Hypothalamus (tissue), 51 donors: ENCODE data around the gene TBCE.

Experiments used
- DNase-seq, 51 donors: peaks; one replicate each; lab custom pipeline; 2025; lab: John Stamatoyannopoulos, UW

The TBCE gene

GRCh38 chr1:235367000-235367908, at the start of gene TBCE:
Gene TBCE, plus strand, starts transcription at chr1:235367427. Its CDS starts 12,623 bp downstream, at chr1:235380050.
- peak; percentile 31 to 97 (median 89) for DNase-seq

- DNase-seq: no peak
Measured at GRCh38 chr1:235319255-235319654, 48.0 kb upstream of the TBCE start.

DNA sequence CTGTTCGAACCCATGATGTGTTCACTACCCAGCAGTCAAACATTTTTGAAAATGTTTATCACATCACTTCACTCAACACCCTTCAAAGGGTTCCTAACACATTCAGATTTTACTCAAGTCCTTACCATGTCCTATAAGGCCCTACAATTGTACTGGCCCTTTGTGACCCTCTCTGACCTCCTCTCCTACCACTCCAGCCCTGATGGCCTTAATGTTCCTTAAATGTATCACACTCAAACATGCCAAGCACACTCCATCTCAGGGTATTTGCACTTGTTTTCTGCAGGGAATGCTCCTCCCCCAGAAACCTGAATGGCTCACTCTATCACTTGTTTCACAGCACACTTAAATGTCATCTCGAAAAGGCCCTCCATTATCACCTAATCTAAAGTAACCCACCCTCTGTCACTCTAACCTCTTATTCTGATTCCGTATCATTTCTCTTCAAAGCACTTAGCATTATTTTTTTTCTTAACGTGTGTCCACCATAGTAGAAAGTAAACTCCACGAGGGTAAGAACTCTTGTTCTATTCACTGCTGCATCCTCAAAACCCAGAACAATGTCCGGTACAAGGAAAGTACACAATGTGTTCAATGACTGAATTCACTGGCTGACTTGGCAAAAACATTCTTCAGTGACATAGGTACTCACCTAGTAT, 46.6 kb upstream of the TBCE start:
- DNase-seq: no peak

DNA sequence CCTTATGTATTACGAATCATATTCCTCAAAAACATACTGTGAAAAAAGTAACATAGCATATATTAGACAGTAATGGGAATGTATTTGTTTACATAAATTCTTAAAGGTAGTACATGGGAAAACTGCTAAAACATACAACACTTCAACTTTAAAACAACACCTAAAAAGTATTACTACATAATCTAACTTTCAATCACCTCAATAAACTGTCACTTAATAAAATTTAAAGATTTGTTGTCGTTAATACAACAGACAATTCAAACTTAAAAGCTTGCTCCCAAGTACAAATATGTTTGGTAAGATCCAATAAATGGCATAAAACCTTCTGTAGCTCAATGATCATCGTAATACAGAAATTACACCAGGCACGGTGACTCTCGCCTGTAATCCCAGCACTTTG, 42.9 kb upstream of the TBCE start:
- no peak for DNase-seq

- DNase-seq: no peak
Measured at GRCh38 chr1:235325139-235325538, 42.1 kb upstream of the TBCE start.

GRCh38 chr1:235325854-235326253, 41.4 kb upstream of the TBCE start:
- DNase-seq: no peak

DNA sequence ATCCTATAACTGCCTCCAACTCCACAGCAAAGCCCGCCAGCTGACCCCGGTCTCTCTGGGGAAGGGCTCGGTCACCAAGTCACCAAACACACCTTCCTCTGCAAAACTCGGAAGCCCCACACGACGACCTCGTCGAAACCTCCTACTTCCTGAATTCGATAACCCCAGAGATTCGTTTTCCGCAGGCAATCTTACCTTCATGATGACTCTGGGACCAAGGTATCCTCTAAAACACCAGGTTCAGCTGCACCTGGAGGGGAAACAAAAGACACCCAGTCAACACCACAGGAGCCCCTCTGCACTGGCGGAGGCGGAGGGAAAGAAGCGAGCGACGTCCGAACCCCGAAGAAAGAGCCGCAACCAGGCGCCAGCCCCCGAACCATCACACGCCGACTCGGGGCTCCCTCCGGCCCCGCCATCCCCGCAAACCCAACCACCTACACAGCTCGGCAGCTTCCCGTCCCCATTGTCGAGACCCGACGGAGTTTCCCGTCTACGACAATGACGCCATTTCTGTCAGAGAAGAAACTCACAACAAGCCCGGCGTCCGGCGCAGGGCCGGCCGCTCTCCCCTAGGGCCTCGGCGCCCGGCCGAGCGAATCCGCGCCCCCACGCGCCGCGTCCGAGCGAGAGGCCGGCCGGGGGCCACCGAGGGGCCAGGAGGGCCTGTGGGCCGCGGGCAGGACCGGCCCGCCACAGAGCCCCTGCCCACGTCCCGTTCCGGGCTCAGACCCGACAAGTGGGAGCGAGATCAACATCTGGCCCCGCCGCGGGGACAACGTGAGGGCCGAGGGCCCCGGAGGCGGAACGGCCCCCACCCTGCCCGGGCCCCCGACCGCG, 40.3 kb upstream of the TBCE start:
- peak in 28 of 51 donors; percentile 10 to 66 (median 34) for DNase-seq

DNA sequence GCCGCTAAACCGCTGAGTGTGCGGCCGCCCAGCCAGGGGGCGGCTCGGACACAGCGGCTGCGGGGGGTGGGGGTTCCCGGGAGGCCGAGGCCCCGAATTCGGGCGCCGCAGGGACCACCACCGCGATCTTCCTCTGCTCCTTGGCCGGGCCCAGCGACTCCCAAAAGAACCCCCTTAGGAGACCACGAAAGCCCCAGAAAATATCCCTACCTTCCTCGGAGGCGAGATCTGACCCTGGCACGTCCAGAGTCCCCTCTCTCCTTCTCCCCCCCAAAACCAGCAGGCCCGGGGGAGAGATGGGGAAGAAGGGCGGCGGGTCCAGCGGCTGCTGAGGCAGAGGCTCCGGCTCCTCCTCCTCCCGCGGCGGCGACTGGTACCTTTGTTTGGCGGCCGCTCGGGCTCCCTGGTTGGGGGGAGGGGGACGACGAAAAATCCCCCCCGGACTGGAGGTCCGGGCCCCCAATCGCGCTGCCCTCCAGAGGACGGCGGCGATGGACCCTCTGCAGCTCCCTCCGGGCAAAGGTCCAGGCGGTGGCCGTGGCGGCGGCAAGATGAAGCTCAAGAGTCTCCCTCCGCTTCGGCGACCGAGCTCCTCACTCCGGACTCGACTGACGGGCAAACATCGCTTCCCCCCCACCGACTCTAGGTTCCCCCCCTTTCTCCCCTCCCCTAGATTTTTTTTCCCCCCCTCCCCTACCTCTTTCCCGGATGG, 39.5 kb upstream of the TBCE start, which contains the start of gene ARID4B:
Gene ARID4B (minus strand): TSS at position 621 of the 712 bp plus-strand sequence. CDS start 1,260 bp downstream, outside the sequence.
- peak in 36 of 51 donors; percentile 25 to 98 (median 87) for DNase-seq

DNA sequence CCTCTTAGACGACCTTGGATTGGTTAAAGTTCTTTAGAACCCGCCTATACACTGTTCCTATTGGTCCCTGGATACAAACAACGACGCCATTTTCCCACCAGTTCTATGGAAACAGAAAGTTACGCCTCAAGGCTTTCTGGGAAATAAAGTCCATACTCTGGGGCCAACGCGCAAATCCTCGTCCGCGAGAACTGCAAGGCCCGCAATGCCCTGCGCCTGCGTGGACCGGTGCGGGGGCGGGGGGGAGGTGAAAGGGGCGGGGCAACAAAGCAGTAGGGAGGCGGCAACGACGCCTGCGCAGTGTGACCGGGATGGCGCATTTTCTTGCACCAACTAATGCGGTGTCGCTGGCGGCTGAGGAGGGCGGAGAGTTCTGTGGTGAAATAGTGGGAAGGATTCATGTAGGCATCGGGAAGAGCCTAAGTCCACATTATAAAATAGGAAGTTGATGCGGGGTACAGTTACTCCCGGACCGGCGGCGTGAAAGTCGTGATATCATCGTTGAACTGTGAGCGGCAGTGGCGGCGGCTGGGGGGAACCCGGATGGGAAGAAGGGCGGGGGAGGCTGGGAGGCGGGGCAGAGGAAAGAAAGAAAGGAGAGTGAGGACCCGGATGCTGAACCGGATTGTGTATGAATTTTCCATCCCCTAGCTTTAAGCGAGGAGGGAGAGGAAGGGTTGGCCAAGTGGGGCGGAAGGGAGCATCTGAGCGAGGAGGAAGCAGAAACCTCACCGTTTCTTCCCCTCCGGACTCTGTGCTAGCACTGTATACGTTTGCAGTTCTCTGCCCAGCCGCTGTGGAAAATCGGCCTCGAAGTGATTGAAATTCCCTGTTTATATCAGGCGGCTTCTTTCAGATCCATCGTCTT, 38.7 kb upstream of the TBCE start, which contains the start of gene GGPS1:
Gene GGPS1 (plus strand): TSS at position 300 of the 868 bp plus-strand sequence. CDS start 6,695 bp downstream, outside the sequence.
- DNase-seq: peak; percentile 91 to 100 (median 98)

DNA sequence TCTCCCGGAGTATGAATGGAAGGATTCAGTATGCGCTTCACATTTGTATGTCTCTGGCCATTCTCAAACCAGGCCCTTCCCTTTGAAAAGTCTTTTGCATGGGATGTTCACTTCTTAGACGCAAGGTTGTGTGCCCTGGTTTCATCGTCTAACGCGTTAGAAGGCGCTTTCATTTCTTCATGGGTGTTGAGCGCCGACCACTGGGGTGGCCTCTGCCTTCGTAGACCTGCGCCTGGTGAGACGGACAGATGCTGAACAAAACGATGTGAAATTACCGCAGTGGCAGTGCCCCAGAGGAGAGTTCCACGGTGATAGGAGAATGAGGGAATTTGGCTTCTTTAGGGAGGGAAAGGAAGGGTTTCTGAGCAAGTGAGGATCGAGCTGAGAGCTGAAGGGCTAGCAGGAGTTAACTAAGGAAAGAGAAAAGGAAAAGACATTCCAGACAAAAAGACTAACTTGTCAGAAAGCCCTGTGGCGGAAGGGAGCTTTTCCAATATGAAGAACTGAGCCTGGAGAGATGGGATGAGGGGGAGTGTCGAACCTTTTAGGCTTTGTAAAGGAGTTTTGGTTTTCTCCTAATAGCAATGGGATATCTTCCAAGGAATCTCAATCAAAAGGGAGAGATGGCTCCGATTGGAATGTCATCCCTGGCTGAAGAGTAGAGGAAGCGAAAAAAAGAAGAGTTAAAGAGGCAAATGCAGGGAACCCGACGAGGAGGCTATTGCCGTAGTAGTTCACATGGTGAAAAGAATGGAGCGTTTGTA, 37.9 kb upstream of the TBCE start:
- DNase-seq: peak in 21 of 51 donors; percentile 4 to 61 (median 37)

GRCh38 chr1:235330918-235331285, 36.3 kb upstream of the TBCE start:
- no peak for DNase-seq

DNA sequence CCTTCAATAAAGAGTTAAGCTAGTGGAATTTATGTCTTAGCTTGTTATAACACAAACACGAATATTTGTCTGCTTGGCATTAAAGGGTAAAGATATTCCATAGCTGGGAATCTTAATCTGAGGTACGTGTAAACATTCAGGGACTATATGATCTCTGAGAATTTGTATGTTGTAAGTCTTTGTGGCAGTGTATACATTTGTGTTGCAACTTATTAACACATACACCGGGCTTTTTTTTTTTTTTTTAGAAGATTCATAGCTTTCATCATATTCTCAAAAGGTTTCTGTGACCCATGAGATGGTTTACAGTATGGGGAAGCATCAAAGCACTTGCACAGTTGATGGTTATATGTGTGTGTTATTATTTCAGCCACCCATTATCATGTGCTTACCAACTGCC, 35.8 kb upstream of the TBCE start:
- DNase-seq: no peak

- no peak for DNase-seq
Measured at GRCh38 chr1:235336903-235337302, 30.3 kb upstream of the TBCE start.

DNA sequence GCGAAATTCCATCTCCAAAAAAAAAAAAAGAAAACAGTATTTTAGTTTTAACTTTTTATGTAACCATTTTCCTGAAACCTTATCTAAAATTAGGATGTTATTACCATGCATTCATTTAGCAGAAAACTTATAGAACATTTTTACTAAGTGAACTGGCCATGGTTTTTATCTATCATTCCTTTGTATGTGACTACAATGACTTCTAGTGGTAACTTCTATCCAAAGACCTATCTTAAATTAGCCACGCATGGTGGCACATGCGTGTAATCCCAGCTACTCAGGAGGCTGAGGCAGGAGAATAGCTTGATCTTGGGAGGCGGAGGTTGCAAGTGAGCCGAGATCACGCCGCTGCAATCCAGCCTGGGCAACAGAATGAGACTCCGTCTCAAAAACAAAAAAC, 27.5 kb upstream of the TBCE start:
- DNase-seq: no peak

GRCh38 chr1:235341334-235341733, 25.9 kb upstream of the TBCE start:
- DNase-seq: no peak

DNA sequence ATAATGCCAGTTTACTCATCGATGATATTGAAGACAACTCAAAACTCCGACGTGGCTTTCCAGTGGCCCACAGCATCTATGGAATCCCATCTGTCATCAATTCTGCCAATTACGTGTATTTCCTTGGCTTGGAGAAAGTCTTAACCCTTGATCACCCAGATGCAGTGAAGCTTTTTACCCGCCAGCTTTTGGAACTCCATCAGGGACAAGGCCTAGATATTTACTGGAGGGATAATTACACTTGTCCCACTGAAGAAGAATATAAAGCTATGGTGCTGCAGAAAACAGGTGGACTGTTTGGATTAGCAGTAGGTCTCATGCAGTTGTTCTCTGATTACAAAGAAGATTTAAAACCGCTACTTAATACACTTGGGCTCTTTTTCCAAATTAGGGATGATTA, 25.2 kb upstream of the TBCE start:
- no peak for DNase-seq

DNA sequence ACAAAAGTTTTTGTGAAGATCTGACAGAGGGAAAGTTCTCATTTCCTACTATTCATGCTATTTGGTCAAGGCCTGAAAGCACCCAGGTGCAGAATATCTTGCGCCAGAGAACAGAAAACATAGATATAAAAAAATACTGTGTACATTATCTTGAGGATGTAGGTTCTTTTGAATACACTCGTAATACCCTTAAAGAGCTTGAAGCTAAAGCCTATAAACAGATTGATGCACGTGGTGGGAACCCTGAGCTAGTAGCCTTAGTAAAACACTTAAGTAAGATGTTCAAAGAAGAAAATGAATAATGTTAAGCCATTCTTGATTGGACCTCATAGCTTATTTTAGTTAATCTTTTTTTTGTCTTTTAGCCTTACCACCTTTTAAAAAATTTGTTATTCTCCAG, 24.8 kb upstream of the TBCE start:
- DNase-seq: no peak

- no peak for DNase-seq
Measured at GRCh38 chr1:235343726-235344125, 23.5 kb upstream of the TBCE start.
